Measurements from ENCODE around the gene TMEM201.

TMEM201 gene

DNA sequence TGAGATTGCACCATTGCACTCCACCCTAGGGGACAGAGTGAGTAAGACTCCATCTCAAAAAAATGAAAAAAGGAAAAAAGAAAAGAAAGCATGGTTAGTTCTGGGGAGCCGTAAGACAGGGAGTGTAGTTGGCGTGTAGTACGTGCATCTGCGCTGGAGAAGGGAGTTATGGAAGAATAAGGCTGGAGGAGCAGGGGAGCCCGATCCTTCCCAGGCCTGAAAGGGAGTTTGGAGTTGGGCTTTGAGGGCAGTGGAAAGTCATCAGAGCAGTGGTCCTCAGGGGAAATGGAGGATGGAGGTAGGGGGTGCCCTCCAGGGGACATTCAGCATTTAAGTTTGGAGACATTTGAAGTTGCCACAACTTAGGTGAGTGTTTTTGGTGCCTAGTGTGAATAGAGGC, 11.3 kb upstream of the TMEM201 start:
- in situ Hi-C loops (cut with MboI; ENCODE audit: low sequenced_read_pairs), result no loop called here

GRCh38 chr1:9580942-9581341, 7.8 kb upstream of the TMEM201 start:
- in situ Hi-C loops (cut with MboI; ENCODE audit: low sequenced_read_pairs), result no loop called here

DNA sequence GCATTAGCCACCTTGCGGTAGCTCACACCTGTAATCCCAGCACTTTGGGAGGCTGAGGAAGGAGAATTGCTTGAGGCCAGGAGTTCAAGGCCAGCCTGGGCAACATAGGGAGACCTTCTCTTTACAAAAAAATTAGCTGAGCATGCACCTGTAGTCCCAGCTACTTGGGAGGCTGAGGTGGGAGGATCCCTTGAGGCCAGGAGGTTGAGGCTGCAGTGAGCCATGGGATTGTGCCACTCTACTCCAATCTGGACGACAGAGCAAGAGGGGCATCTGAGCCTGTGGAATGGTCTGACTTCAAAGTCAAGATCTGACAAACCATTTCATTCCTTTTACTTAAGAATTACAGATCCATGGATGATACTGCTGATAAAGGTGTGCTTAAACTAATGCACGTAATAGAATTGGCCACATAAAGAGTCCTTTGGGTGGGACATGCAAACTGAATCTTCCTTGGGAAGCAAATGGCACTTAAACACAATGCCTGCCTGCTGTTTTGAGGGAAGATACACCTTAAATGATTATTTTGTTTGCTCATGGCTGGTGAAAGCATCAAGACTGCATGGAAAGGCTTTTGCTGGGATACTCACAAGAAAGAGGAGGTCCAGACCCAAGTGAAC, 2.5 kb upstream of the TMEM201 start:
- in situ Hi-C loops (cut with MboI; ENCODE audit: low sequenced_read_pairs), result no loop called here

DNA sequence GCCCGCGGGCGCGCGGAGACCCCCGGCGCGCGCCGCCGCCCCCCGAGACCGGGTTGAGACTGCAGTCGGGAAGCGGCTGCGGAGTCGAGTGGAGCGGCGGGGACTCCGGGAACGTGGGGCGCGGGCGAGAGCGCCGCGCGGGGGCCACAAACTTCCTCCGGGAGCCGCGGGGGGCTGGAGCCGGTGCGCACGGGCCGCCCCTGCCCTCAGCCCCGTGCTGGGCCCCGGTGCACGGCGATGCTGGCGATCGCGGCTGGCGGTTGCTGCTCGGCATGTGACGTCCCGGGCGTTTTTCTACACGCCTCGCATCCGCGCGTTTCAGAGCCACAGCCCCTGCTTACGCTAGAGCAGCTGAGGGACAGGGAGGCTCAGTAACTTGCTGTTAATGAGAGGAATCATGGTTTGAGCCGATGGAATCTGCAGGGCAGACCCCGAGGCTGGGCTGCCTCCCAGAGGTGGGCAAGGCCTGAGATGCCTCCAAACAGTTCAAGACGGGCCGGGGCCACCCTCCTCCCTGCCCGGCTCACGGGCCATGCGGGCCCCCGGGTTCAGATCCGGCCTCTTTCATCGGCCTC, 520 bp downstream of the TMEM201 start:
- in situ Hi-C loops (cut with MboI; ENCODE audit: low sequenced_read_pairs), result no loop called here

DNA sequence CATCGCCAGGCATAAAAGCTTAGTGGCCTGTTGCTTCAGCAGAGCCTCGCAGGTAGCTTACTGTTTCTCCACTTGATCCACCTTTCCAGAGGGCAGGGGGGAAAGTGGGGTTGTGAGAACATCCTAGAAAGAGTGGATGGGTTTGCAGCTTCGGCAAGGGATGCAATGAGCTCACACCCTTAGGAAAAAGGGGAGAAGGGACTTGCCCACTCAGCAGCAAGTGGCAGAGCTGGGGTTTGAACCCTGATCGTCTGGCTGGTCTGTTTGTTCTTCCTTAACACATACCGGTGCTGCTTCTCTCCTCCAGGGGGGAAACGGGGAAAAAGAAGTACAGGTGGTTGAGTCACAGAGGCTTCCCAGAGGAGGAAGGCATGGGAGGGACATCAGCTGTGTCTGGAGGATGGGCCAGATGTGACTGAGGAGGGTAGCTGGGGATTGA, 1.0 kb downstream of the TMEM201 start:
- in situ Hi-C loops (cut with MboI; ENCODE audit: low sequenced_read_pairs), result no loop called here

DNA sequence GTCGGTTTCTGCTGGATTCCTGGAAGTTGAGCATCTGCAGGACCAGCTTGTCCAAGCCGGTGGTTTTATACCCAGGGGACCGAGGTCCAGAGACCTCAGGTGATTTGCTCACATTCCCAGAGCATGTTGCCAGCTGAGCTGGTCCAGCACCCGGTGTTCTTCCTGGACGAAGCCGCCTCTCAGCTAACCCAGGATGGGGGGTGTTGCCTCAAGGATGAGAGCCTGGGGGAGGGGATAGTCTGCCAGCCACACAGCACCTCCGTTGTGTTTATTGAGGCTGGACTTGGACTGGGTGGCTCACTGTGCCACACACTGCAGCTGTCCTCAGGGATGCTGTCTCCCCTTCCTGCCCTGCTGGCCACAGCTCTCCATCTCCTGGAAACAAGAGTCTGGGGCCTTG, 1.5 kb downstream of the TMEM201 start:
- in situ Hi-C loops (cut with MboI; ENCODE audit: low sequenced_read_pairs), result no loop called here

DNA sequence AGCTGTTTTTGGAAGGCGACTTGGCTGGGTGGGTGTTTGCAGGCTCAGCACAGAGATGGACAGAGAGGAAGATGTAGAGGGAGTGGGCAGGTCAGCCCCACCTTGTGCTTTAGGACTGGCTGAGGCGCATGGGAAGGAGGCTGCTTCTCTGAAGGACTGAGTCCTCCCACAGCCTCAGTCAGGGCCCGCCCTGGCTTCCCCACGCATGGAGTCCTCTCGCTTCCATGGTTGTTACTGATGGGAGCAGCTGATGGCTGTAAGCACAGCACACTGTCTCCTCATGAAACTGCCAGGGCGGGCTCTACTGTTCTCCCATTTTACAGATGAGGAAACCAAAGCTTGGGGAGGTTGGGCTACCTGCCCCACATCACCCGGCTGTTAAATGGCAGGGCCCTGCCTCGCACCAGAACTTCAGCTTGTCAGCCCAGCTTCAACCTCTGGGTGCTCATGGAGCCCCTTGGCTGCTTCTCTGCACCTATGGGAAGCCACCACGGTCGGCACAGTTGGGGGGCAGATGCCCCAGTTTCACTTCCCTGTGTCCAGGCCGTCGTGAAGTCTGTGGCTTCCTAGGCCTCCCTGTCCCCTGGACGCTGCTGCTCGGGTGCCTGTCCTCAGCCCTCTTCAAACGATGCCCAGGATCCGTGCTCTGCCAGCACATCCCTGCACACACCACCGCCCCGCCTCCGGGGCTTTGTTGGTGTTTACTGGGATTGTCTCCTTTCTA, 2.4 kb downstream of the TMEM201 start:
- in situ Hi-C loops (cut with MboI; ENCODE audit: low sequenced_read_pairs), result no loop called here

DNA sequence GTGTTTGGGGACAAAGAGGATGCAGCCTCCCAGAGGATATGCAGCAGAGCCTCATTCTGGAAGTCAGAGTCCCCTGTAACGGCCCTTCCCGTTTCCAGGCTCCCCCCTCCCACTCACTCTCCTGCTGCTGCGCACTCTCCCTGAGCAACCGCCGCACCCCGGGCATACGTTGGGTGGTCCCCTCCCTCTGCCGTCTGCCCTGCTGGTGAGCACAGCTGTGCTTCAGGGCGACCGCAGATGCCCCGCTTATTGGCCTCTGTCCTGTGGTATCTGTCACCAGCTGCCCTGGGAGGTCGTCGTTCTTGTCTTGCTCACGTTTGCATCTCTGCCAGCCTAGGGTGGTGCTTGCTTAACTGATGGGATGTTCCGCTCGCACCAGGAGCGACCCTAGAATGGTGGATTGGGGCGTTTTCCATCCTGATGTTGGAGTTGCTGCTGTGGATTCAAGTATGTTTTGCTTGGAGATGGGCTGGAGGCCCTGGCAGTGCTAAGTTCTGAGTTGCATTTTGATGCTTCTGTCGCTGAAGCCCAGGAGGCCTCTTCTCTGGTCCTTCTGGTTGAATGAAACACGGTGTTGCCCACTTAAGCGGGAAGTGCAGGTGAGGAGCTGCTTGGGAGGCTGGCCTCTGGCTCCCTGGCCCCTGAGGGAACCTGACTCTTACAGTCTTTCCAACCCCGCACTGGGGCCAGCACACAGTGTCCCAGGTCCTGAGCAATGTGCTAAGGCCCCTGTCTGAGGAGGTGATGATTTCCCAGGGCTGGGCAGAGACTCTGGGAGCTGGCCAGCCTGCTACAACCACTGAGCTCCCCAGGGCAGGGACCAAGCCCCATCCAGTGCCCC, 3.2 kb downstream of the TMEM201 start:
- in situ Hi-C loops (cut with MboI; ENCODE audit: low sequenced_read_pairs), result no loop called here

DNA sequence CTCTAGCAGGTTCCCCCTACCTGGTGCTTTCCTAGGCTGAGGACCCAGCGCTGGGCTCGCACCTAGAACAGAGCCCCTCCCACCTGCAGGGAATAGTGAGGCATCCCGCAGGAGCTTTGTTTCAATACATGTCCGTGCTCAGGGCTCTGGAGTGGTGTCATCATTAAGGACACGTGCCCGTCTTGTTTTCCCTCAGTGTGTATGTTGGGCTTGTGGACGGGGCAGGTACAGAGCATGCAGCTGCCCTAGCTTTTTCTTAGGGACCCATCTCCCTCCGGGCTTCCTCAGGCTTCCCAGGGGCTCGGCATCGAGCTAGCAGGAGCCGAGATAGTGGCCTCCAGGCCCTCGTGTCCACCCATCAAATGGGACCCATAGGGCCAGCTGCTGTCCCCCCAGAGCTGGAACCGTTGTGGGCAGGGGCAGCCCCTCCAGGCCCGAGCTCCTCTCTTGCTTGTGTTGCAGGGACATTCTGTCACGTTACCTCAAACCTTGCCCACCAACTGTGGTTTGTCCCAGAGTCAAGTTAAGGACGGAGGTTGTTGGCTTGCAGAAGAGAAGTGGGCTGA, 3.9 kb downstream of the TMEM201 start:
- in situ Hi-C loops (cut with MboI; ENCODE audit: low sequenced_read_pairs), result no loop called here

DNA sequence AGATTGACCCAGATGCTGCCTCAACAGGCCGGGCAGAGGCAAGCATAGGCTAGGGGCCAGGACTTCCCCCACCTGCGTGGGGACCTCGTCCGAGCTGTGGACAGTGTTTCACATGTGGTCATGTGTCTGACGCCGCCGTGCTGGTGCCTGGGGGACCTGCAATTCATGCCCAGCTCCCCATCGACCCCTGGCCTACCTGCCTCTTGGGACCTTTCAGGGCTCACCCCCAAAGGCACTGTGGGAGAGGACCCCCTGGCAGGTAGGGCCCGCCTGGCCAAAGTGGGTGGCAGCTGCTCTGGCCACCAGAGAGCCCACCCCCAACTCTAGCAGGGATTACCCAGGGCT, 4.4 kb downstream of the TMEM201 start:
- in situ Hi-C loops (cut with MboI; ENCODE audit: low sequenced_read_pairs), result no loop called here

DNA sequence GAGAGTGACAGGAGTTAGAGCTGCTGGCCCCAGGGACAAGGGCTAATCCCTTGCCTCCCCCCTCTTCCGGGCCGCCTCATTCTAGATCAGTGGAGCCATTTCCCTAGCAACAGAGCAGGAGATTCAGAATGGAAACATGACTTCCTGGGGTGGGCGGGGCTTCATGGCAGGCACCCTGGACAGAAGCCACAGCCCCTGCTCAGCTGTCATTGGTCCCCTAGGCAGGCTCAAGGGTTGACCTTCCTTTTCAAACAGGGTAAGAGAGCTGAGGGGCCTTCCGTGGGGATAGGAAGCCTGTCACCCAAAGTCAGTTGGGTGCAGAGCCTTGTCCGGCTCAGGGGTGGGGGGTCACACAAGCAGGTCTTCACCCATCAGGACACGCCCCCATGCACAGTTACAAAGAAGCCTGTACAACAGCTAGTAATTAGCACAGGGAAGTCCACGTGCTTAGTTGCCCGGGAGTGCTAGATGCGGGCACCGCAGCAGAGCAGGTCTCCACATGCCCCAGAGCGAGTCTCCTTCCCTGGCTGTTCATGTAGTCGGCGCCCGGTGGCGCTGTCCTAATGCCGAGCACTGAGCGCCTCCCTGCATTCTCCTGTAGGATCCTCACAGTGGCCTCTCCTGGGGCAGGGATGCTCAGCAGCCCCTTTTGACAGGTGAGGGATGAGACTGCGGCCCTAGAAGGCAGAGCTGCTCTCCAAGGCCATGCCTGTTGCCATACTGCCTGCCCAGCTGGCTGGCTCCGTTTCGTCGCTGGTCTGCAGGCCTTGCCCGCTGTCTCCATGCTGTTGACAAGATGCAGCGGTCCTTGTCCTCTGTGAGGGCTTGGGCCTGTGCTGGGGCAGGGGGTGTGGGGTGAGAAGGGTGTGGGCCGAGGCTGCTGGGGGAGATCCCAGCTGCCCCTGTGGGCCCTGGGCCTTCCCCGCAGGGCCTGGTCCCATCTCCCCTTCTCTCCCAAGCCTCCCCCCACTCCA, 5.1 kb downstream of the TMEM201 start:
- in situ Hi-C loops (cut with MboI; ENCODE audit: low sequenced_read_pairs), result no loop called here

- in situ Hi-C loops (cut with MboI; ENCODE audit: low sequenced_read_pairs), result no loop called here
Observed at GRCh38 chr1:9594471-9595155, 5.9 kb downstream of the TMEM201 start.

DNA sequence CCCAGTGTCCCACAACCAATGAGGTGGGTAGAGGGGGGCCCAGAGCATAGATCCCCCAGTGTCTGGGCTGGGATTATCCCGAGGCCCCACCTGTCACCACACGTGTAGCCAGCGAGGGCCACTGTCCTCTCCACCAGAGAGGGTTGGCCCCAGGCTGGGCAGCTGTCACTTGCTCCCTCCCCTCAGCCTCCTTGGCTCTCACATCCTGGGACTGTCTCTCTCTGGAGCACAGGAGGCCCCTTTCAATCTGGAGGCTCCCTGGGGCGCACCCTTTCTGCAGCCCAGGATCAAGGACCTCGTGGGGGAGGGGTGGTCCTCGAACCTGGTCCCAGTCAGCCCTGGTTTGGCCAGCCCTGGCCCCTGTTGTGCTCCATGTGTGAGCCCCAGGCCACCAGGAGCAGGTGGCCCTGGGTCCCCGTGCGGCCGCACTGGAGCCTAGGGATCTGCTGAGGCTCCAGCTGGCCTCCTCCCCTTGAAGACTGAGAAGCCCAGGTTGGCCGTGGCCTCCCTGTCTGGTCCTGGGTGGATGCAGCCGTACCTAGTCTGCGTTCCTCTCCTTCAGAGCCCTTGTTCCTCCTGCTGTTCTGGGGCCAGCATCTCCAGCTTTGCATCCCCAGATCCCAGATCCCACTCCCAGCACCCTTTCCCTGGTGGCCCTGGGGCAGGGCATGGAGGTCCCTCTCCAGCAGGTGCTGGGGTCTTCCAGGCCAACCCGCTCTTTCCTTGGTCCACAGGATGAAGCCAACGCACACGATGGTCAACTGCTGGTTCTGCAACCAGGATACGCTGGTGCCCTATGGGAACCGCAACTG, 6.7 kb downstream of the TMEM201 start:
- in situ Hi-C loops (cut with MboI; ENCODE audit: low sequenced_read_pairs), result no loop called here

DNA sequence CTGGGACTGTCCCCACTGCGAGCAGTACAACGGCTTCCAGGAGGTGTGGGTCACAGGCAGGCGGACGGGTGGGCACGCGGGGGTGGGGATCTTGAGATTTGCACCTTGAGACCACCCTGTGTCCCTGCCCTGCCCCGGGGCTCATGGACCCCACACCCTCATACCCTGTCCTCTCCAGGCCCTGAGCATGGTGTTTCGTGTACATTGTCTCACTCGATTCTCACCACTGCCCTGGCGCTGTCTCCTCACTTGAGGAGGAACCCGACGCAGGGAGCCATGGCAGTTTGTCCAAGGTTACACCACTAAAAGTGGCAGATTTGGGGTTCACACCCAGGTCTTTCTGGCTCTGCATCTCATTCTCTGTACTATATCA, 7.2 kb downstream of the TMEM201 start:
- in situ Hi-C loops (cut with MboI; ENCODE audit: low sequenced_read_pairs), result no loop called here

GRCh38 chr1:9596415-9597123, 7.9 kb downstream of the TMEM201 start:
- in situ Hi-C loops (cut with MboI; ENCODE audit: low sequenced_read_pairs), result no loop called here

DNA sequence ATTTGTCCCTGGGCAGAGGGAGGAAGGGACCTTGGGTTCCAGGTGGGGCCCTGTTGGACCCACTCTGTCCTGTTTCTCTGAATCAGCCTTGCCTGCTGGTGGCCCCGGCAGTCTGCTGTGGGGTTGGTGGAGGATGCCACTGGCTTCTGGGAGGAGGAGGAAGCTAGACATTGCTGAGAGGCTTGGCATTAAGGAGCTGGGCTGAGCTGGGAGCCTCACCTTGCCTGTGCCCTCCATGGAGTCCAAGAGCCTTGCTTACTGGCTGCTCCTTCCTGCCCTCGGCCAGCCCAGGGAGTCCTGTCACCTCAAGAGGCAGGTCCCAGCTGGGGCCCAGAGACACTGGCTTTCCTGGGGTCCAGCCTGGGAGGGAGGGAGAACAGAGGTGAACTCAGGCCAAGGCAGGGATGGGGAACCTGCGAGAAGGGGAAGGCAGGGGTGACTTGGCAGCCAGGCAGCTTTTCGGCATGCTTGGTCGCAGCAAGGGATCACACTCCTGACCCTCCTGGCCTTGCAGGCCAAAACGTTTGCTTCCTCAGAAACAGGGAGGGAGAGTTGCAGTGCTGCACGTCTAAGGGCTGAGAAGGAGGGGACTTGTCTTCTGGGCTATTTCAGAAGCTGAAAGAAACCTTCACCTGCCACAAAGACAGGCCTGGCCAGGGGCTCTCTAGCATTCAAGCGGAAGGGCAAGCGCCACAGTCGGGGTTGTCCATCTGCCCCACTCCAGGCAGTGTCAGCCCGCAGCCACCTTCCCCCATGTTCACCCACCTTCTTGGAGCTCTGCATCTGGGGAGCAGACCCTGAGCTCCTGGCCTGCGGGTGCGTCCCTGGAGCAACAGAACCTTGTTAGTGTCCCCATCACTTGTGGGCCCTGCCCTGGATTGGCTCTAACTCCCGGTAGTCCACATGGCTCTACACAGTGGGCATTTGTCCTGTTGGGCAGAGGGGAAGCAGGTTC, 8.9 kb downstream of the TMEM201 start:
- in situ Hi-C loops (cut with MboI; ENCODE audit: low sequenced_read_pairs), result no loop called here

GRCh38 chr1:9598316-9598700, 9.6 kb downstream of the TMEM201 start:
- in situ Hi-C loops (cut with MboI; ENCODE audit: low sequenced_read_pairs), result no loop called here

Measured in HL-60/S4 treated with retinoic acid at 250 ng/mL for 4 days and 3 days (cell line).